Activated CD8-positive, alpha-beta memory T cell treated with anti-CD3 and anti-CD28 coated beads, Interleukin-2, amount 50 U/mL, for 48 hours (primary cell): ENCODE data around the gene RIMBP3B.
A peak's percentile ranks its signal among the peaks of the same experiment; 100 is the strongest.
"Not testable (repeated sequence)": the region's sequence is repeated elsewhere in the genome, so short reads cannot be mapped to it uniquely, and the experiment has no call there.

Source experiments
- DNase-seq: peaks from one replicate; pipeline ENCODE4 v3.0.0-alpha.2; 2020

The RIMBP3B gene

GRCh38 chr22:21383701-21384467, at the start of gene RIMBP3B:
RIMBP3B (plus strand) TSS chr22:21383751; CDS start chr22:21383859, 108 bp downstream.
- DNase-seq: not testable (repeated sequence)

GRCh38 chr22:21357527-21357926, 26.0 kb upstream of the RIMBP3B start:
- DNase-seq: not testable (repeated sequence)

DNA sequence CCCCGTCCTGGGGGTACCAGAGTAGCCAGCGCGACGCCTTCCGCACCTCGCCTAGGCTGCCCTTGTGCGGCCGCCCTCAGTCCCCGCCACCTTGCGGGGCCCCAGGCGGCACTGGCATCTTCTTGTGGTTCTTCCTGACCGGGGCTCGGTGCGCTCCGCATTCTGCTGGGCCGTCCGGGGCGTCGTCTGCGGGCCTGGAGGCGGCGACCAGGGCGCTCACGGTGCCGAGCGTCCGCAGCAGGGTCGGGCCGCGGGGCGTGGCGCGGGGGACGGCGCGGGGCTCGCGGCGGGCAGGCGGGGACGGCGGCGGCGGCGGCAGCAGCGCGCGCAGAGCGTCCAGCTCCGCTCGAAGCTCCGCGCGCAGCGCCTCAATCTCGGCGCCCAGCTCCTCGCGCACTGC, 23.0 kb upstream of the RIMBP3B start:
- DNase-seq: not testable (repeated sequence)

GRCh38 chr22:21362473-21362872, 21.1 kb upstream of the RIMBP3B start:
- not testable (repeated sequence) for DNase-seq

DNA sequence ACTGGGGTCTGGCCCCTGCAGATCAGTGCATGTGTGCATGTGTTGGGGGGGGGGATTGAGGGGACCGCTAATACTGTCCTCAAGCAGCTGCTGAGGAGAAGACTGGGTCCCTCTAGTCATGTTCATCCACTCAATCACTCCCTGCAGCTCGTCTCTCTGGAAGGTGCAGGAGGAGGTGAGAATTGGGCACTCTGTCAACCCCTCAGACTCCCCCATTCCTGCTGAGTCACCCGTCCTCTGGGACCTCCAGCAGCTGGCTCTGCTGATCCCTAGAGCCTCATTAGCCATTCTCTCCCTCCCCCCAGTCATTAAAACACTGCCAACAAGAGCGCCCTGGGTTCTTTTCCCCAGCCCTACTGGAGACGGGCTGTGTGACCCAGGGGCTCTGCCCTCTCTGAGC, 20.5 kb upstream of the RIMBP3B start:
- DNase-seq: not testable (repeated sequence)

GRCh38 chr22:21363803-21364202, 19.7 kb upstream of the RIMBP3B start:
- DNase-seq: not testable (repeated sequence)

DNA sequence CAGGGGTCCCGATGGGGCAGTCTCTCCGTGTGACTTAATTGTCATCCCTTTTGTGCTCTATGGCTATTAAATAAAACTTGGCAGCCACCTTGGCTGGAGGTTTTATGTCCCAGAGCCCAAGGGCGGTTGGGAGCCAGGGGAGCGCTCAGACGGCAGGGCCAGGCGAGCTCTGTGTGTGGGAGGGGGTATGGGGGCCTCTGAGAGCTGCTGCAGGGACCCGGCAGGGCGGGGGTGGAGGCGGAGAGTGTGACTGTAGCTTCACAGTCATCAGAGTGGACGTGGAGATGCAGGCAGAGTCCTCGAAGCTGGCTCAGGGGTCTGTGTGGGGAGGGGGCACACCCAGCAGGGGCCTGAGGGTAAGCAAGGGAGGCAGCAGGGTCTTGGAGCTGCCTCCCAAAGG, 19.2 kb upstream of the RIMBP3B start:
- not testable (repeated sequence) for DNase-seq

DNA sequence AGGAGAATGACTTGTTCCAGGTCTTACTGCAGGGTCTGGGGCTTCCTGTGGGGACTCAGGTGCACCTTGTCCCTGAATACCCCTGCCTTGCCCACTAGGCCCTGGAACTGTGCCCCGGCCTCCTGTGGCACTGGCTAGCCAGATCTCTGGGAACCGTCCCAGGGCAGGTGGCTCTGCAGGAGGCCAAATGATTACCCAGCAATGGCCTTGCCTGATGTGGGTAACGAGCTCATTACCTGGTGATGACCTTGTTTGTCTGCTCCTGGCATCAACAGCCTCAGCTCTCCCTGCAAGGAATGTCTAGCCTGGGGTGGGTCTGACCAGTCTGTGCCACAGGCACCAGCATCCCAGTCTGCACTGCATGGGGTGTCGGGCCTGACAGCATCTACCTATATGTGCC, 18.2 kb upstream of the RIMBP3B start:
- not testable (repeated sequence) for DNase-seq

DNA sequence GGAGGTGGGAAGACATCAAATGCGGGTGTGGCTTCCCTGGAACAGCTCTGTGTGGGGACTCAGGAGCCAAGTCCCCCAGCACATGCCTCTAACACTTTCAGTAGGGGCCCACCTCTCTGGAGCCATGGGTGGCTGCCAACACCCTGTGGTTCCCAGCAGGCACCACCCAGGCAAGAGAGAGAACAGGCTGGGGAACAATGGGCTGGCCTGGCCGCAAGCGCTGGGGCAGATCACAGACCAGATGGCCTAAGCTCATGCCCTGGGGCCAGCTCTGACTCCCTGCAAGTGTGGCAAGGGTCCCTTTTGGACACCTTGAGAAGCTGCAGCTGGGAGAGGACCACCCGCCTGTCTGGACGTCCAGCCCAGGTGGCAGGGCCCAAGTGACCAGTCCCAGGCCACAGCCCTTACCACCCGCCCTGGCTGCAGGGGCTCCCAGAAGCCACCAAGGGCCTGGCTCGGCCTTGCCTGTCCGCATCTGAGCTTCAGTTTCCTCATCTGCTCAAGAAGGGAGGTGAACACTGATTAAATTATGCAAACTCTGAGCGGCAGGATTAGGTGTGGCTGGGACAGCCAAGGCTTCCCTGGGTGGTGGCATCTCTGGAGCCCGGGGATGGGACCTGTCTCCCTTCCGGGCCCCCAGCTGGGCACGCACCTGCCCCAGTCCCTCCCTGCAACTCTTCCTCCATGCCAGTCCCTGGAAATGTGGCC, 14.8 kb upstream of the RIMBP3B start:
- DNase-seq: not testable (repeated sequence)

DNA sequence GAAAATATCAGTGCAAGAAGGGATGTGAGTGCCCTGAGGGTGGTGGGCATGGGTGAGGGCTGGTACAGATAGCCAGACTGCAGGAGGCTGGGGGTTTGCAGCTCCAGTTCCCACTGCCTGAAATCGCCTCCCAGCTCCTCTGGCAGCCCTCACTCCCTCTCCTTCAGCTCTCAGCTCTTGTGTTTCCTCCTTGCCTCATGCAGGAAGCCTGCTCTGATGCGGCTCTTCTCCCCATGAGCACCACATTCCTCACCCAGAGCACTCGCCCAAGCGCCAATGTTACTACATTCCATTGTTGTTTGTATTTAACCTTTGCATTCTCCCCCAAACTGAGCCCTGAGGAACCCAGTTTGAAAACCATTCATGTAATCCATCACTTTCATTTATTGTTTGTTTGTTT, 7.7 kb upstream of the RIMBP3B start:
- DNase-seq: not testable (repeated sequence)

GRCh38 chr22:21384468-21385357, 1.2 kb downstream of the RIMBP3B start:
- not testable (repeated sequence) for DNase-seq

DNA sequence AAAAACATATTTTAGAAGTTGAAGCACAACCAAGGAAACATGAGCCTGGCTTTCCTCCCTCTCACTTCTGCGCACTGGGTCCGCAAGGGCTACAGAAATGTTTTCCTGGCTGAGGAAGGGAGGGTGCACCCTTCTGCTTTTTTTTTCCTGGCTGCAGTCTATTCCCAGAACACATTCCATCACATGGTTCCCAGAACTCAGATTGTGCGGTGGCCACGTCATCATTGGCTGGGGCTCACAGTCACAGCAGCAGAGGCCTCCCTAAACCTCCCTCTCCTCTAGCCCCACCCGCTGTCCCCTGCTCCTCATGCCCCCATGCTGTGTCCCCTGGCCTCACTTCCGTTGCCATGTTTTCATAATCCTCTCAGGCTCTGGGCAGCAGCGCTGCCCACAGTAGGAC, 5.9 kb downstream of the RIMBP3B start:
- not testable (repeated sequence) for DNase-seq

- DNase-seq: not testable (repeated sequence)
Measured at GRCh38 chr22:21390013-21390412, 6.5 kb downstream of the RIMBP3B start.

DNA sequence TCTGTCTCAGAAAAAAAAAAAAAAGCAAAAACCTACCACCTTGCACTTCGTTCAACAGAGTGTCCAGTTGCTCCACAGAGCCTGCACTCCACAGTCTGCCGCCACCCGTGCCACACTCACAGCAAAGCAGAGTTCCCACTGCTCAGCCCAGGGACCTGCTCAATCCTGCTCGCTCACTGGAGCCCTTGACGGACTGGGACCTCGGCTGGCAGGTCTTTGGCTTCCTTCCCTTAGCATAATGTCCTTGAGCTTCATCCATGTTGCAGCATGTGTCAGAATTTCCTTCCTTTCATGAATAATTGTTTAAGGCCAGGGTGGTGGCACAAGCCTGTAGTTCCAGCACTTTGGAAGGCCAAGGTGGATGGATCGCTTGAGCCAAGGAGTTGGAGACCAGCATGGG, 11.1 kb downstream of the RIMBP3B start:
- DNase-seq: not testable (repeated sequence)

DNA sequence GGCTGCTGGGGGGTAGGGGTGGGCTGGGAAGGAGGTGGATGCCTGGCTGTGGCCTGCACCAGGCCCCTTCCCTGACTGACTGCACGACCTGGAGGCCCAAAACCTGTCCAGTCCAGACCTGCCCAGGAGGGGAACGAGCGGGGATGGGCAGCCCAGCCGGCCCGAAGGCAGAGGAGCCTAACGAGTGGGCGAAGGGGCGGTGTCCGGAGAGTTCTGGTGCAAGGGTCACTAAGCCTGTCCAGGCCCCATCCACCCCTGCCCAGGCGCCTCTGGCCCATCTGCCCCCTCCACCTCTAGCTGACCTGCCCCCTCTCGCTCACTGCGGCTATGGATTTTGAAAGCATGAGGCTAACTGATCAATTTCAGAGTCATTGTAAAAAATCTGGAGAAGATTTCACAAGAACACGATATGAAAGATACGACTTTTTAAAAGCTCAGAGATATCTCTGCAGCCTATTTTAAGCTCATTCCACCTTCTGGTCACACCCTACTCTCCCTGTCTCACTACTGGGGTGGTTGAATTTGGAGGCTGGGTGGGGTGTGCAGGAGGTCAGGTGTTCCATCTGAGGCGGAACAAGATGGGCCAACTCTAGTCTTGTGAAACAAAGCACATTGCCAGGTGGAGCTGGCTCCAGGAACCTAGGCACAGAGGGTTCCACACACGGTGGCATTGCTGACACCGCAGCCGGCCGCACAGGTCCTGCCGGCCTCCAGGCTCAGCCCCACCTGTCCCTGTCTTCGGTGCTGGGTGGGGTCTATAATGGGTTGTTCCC, 17.8 kb downstream of the RIMBP3B start:
- DNase-seq: not testable (repeated sequence)

DNA sequence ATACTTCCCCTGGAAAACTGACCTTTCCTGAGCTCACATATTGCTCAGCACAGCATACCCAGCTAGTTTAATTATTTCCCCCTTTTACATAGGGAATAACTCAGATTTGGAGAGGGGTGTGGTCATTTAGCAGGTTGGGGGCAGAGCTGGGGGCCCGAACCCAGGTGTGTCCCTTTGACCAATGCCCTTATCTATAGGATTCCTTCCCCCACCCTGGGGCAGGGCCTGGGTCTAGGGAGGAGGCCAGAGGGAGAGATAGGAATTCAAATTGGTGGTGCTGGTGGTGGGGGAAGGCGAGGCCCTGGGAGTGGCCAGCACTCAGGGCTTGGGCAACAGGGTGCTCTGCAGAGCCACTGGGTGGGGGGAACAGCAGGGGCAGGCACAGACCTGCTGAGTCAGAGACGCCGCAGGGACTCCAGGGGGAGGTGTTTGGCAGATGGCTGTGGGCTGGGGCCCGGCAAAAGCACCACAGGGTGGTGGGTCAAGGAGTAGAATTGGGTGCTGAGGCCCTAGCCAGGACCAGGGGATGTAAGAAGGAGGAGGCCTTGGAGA, 19.3 kb downstream of the RIMBP3B start:
- DNase-seq: not testable (repeated sequence)

DNA sequence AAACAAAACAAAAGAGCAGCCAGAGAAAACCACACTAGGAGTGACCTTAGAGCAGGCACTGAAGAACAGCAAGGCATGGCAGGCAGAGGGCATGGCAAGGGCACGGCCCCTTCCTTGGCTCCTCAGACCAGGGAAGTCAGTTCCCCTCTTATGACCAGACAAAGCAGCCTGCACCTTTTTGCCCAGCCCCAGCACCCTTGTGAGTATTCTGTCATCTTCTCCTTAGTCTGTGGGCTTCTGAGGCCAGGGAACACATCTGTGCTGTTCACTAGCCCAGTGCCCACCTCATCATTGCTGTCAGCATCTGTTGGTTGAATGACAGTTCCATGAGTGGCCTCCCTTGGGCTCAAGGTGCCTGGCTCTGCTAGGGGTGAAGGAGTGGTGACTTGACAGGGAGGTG, 23.6 kb downstream of the RIMBP3B start:
- not testable (repeated sequence) for DNase-seq

- DNase-seq: not testable (repeated sequence)
Measured at GRCh38 chr22:21407792-21408191, 24.2 kb downstream of the RIMBP3B start.

GRCh38 chr22:21416375-21416774, 32.8 kb downstream of the RIMBP3B start:
- not testable (repeated sequence) for DNase-seq

DNA sequence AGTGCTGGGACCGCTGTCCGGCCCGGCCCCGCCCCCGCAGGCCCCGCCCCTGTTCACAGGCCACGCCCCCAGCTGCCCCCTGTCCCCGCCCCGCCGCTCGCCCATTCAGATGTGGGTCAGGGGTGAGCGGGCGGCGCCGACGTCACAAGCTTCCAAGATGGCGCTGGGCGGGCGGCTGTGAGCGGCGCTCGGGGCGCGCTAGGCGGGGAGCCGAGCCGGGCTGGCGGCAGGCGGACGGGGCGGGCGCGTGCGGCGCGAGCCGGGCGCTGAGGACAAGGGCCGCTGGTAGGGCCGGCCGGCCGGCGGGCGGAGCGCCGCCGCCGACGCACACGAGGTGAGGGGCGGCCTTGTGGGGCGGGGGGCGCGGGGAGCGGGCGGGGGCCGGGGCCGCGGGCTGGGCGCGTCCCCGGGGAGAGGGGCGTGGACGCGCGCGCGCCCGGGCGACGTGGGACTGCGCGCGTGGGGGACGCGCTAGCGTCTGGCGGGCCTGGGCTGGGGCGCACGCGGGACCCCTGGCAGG, 33.7 kb downstream of the RIMBP3B start, which contains the start of gene HIC2:
HIC2 (plus strand) TSS at position 145 of the 520 bp plus-strand sequence. CDS start 25,461 bp downstream, outside the sequence.
- not testable (repeated sequence) for DNase-seq

GRCh38 chr22:21417853-21418252, 34.3 kb downstream of the RIMBP3B start:
- DNase-seq: peak; percentile 66
